ENCODE data around the gene FOCAD.

FOCAD gene

GRCh38 chr9:20732118-20732517 lies 48.1 kb downstream of the FOCAD start:
- DNase-seq = no peak

- no peak for DNase-seq
Measured at GRCh38 chr9:20734275-20734674, 50.2 kb downstream of the FOCAD start.

GRCh38 chr9:20740304-20740703 lies 56.2 kb downstream of the FOCAD start:
- DNase-seq = no peak

- DNase-seq = no peak
Measured at GRCh38 chr9:20740929-20741582, 57.0 kb downstream of the FOCAD start.

- DNase-seq = no peak
Measured at GRCh38 chr9:20742833-20743232, 58.8 kb downstream of the FOCAD start.

GRCh38 chr9:20744036-20744630 lies 60.1 kb downstream of the FOCAD start:
- no peak for DNase-seq

- DNase-seq = no peak
Measured at GRCh38 chr9:20746967-20747366, 62.9 kb downstream of the FOCAD start.

GRCh38 chr9:20749496-20750198 lies 65.6 kb downstream of the FOCAD start:
- DNase-seq = no peak

GRCh38 chr9:20753761-20754160 lies 69.7 kb downstream of the FOCAD start:
- DNase-seq = no peak

GRCh38 chr9:20754556-20754955 lies 70.5 kb downstream of the FOCAD start:
- no peak for DNase-seq

GRCh38 chr9:20760246-20760891 lies 76.3 kb downstream of the FOCAD start:
- DNase-seq = no peak

GRCh38 chr9:20770947-20771346 lies 86.9 kb downstream of the FOCAD start:
- DNase-seq = no peak

GRCh38 chr9:20771729-20772128 lies 87.7 kb downstream of the FOCAD start:
- no peak for DNase-seq

GRCh38 chr9:20775683-20776082 lies 91.6 kb downstream of the FOCAD start:
- DNase-seq = no peak

GRCh38 chr9:20781092-20781491 lies 97.0 kb downstream of the FOCAD start:
- DNase-seq = no peak

- DNase-seq = no peak
Measured at GRCh38 chr9:20782289-20782688, 98.2 kb downstream of the FOCAD start.

- no peak for DNase-seq
Measured at GRCh38 chr9:20783057-20784038, 99.3 kb downstream of the FOCAD start.

GRCh38 chr9:20784196-20784595 lies 100.1 kb downstream of the FOCAD start:
- DNase-seq = no peak

GRCh38 chr9:20786807-20787206 lies 102.7 kb downstream of the FOCAD start:
- DNase-seq = no peak

GRCh38 chr9:20788526-20789451 lies 104.7 kb downstream of the FOCAD start:
- DNase-seq = no peak

- DNase-seq = no peak
Measured at GRCh38 chr9:20790721-20791120, 106.7 kb downstream of the FOCAD start.
